HG03103 (cell line): Measurements from ENCODE around the gene ETFBKMT.

Experiments
- ATAC-seq: cut with Tn5 transposase; IDR thresholded peaks from one replicate; pipeline ENCODE4 v1.9.1; 2021; ENCODE audit warnings: low read depth; ENCODE audit not compliant: unreplicated experiment

ETFBKMT gene

GRCh38 chr12:31659087-31659942 is at the start of gene ETFBKMT:
ETFBKMT (plus strand) TSS chr12:31659688; CDS start chr12:31661954, 2,266 bp downstream.
- peak; percentile 99 for ATAC-seq

DNA sequence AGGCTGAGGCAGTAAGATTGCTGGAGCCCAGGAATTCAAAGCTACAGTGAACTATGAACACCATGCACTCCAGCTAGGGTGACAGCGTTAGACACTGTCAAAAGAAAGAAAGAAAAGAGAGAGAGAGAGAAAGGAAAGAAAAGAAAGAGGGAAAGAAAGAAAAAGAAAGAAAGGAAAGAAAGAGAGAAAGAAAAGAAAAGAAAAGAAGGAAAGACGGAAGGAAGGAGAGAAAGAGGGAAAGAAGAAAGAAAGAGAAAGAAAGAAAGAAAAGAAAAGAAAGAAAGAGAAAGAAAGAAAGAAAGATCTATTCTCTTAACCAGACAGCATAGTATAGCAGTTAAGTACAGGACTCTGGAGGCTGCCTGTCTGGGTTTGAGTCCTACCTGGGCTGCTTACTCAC is 46.7 kb upstream of the ETFBKMT start:
- ATAC-seq = no peak

GRCh38 chr12:31618228-31619025 is 41.1 kb upstream of the ETFBKMT start:
- no peak for ATAC-seq

DNA sequence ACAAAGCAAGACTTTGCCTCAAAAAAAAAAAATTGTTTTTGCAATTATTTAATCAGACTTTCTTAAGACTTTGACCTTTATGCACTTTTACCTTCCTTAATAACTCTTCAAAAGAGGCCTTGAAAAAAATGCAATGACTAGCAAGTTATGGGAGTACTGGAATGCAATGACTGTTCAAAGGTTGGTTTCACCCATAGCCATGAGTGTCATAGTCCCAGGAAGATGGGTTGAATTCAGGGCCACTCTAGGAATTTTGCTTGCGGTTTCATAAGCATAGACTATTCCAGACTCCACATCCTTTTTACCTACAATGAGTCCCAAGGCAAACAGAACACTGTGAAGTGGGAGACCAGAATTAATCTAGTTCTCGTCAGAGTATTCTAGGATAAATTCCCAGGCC is 39.2 kb upstream of the ETFBKMT start:
- no peak for ATAC-seq

GRCh38 chr12:31622038-31622437 is 37.5 kb upstream of the ETFBKMT start:
- ATAC-seq = no peak

DNA sequence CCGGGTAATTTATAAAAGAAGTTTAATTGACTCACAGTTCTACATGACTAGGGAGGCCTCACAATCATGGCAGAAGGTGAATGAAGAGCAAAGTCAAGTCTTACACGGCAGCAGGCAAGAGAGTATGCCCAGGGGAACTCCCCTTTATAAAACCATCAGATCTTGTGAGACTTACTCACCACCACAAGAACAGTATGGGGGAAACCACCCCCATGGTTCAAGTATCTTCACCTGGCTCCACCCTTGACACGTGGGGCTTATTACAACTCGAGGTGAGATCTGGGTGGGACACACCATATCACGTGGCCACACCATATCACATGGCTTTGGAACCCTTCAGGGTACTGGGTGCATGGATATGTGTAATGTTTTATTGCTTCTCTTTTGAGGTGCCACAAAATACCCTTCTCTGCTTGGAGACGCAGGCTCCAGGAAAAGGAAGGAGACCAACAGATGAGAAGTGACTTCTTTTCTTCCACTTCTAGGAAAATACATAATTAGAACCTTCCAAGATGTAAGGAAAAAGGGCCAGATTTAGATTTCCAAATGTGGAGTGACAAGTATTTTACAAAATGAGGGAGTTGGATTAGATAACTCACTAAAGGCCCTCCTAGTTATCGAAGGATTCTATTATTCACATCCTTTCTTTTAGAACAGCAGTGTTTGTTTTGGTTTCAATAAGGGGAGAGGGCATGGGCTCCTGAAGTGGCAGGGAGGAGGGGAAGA is 33.1 kb upstream of the ETFBKMT start:
- no peak for ATAC-seq

- ATAC-seq = no peak
Observed at GRCh38 chr12:31627456-31628054, 31.9 kb upstream of the ETFBKMT start.

- ATAC-seq = no peak
Observed at GRCh38 chr12:31629756-31630732, 29.4 kb upstream of the ETFBKMT start.

- ATAC-seq = no peak
Observed at GRCh38 chr12:31631023-31631724, 28.3 kb upstream of the ETFBKMT start.

- no peak for ATAC-seq
Observed at GRCh38 chr12:31631809-31632208, 27.7 kb upstream of the ETFBKMT start.

DNA sequence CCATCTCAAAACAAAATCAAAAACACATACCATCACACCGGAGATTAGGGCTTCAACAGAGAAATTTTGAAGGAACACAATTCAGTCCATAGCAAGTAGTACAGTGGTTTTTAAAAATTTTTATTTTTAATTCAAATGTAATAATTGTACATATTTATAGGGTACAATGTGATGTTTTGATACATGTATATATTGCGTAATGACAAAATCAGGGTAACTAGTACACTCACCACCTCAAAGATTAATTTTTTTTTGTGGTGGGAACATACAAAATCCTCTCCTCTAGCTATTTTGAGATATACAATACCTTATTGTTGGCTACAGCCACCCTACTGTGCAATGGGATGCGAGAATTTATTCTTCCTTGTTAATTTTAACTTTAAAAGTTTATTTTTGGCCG is 26.0 kb upstream of the ETFBKMT start:
- ATAC-seq = no peak

GRCh38 chr12:31634620-31635019 is 24.9 kb upstream of the ETFBKMT start:
- no peak for ATAC-seq

DNA sequence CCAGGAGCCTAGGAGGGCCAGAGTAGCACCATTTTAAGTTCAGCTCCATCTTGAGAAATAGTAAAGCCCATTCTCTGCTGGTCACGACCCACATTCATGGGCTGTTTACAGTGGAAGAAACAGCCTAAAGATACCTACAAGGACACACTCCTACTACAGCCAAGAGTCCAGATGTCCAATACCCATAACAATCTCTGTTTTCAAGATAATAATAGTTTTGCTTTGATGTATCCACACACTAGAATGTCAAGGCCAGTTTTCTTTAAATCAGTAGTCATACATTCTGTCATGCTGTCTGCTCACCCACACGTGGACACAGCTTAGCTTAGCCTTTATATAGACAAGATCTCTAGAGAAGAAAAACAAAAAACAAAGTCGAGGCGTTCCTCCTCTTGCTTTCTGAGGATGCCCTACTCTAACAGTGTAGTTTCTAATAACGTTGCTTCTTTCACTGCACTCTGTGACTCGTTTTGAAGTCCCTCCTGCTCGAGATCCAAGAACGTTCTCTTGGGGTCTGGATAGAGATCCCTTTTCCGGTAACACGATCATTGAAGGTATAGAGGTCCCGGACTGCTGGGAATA is 17.9 kb upstream of the ETFBKMT start:
- no peak for ATAC-seq

DNA sequence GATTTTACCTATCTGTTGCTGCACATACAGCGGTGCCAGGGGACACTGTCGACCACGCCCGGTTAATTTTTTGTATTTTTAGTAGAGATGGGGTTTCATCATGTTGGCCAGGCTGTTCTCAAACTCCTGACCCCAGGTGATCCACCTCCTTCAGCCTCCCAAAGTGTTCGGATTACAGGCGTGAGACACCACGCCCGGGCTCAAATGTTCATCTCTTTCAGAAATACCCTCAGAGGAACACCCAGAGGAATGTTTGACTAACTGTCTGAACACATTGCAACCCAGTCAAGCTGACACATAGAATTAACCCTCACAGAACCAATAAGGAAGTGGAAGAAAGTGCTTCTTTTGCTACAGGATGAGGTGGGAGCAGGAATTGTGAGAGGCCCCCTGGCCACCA is 15.0 kb upstream of the ETFBKMT start:
- no peak for ATAC-seq

- ATAC-seq = no peak
Observed at GRCh38 chr12:31645924-31646323, 13.6 kb upstream of the ETFBKMT start.

DNA sequence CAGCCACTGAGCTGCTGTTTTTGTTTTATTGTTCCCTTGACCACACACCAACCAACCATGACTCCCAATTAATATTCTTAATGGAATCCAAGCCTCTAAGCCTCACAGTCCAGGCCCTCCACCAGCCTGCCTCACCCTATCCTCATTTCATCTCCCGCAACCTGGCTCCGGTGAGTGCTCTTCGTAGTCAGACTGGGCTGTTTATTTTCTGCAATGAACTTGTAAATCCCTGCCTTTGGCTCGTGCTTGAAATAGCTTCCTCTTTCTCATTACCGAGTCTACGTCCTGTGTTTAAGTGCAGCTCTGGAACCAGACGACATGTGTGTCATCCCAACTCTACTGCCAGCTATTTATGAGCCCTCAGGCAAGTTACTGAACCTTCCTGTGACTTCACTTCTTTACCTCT is 12.4 kb upstream of the ETFBKMT start:
- no peak for ATAC-seq

DNA sequence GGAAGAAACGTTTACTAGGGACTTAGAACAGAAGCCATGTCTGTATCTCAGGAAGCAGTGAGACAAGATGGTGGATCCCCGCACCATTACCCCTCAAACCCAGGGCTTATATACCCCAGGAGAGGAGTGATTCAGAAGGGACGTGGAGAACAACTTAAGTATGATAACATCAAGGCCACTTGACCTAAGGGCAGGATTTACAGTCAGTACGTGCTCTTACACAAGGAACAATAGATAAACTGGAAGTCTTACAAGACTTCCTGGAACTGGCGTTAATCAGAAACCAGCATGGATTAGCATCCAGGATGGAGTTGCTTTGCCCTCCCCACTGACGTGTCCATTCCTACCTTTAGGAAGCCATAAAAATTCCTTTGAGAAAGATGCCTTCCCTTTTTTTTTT is 8.6 kb upstream of the ETFBKMT start:
- ATAC-seq = no peak

- no peak for ATAC-seq
Observed at GRCh38 chr12:31651893-31652521, 7.5 kb upstream of the ETFBKMT start.
